DND-41 (cell line): ENCODE measurements around the gene LCTL.

ENCODE experiments used
- ATAC-seq: fragments of 200-7000 bp; cut with Tn5 transposase; 3 replicates; pipeline ENCODE4 v1.9.1; 2021; ENCODE audit warnings: low read depth; ENCODE audit not compliant: insufficient read depth
- DNase-seq: peaks from one replicate; pipeline ENCODE4 v3.0.0-alpha.2; 2020
- H2AFZ ChIP-seq: 2 replicates; pipeline ENCODE4 v1.6.0; 2012; ENCODE audit warnings: low read depth, low read length
- H3K27ac ChIP-seq: 2 replicates; pipeline ENCODE4 v1.5.1; 2012; ENCODE audit warnings: low read length, inconsistent platforms
- H3K27me3 ChIP-seq: fragments of 200-600 bp; sonication (generic); 2 replicates; pipeline ENCODE4 v1.6.0; 2012; ENCODE audit warnings: low read length, mild to moderate bottlenecking, inconsistent platforms; ENCODE audit not compliant: insufficient read depth, poor library complexity
- H3K36me3 ChIP-seq: 2 replicates; pipeline ENCODE4 v1.5.1; 2012; ENCODE audit warnings: low read length, inconsistent platforms; ENCODE audit not compliant: insufficient read depth
- H3K4me1 ChIP-seq: 2 replicates; pipeline ENCODE4 v1.5.1; 2012; ENCODE audit warnings: mild to moderate bottlenecking, low read length; ENCODE audit not compliant: insufficient read depth
- H3K4me2 ChIP-seq: 2 replicates; pipeline ENCODE4 v1.6.0; 2012; ENCODE audit warnings: mild to moderate bottlenecking, moderate library complexity, low read length, inconsistent platforms; ENCODE audit not compliant: insufficient read depth
- H3K4me3 ChIP-seq, 2 experiments: fragments of 200-600 bp in 1 of 2; shearing (Covaris generic) in 1 of 2; 2 replicates each; pipeline ENCODE4 v1.5.1; 2012 to 2016; ENCODE audit warnings: inconsistent platforms in 2 of 2, low read length in 2 of 2, mild to moderate bottlenecking in 2 of 2, low read depth in 1 of 2, moderate library complexity in 1 of 2
- H3K79me2 ChIP-seq: 2 replicates; pipeline ENCODE4 v1.6.0; 2012; ENCODE audit warnings: low read length, inconsistent platforms; ENCODE audit not compliant: insufficient read depth
- H3K9ac ChIP-seq: 2 replicates; pipeline ENCODE4 v1.6.0; 2012; ENCODE audit warnings: low read depth, mild to moderate bottlenecking, inconsistent platforms, low read length, moderate library complexity
- H3K9me3 ChIP-seq: 2 replicates; pipeline ENCODE4 v1.5.1; 2012; ENCODE audit warnings: low read length, moderate library complexity, mild to moderate bottlenecking, inconsistent platforms; ENCODE audit not compliant: insufficient read depth, severe bottlenecking
- H4K20me1 ChIP-seq: 2 replicates; pipeline ENCODE4 v1.6.0; 2012; ENCODE audit warnings: low read length; ENCODE audit not compliant: insufficient read depth
- CTCF ChIP-seq: IDR thresholded peaks from 2 replicates; pipeline ENCODE4 v1.5.1; 2012; ENCODE audit warnings: borderline replicate concordance, low read length, moderate library complexity, mild to moderate bottlenecking; ENCODE audit not compliant: poor library complexity, severe bottlenecking; ENCODE audit errors: extremely low read depth
- EZH2 ChIP-seq: IDR thresholded peaks from 3 replicates; pipeline ENCODE4 v1.6.1; 2012; ENCODE audit warnings: borderline replicate concordance, low read depth, mild to moderate bottlenecking, moderate library complexity, low read length, inconsistent platforms; ENCODE audit not compliant: severe bottlenecking

LCTL gene

GRCh38 chr15:66613743-66614142 lies 47.9 kb upstream of the LCTL start:
- TF ChIP-seq EZH2 (no peak), CTCF (no peak)

DNA sequence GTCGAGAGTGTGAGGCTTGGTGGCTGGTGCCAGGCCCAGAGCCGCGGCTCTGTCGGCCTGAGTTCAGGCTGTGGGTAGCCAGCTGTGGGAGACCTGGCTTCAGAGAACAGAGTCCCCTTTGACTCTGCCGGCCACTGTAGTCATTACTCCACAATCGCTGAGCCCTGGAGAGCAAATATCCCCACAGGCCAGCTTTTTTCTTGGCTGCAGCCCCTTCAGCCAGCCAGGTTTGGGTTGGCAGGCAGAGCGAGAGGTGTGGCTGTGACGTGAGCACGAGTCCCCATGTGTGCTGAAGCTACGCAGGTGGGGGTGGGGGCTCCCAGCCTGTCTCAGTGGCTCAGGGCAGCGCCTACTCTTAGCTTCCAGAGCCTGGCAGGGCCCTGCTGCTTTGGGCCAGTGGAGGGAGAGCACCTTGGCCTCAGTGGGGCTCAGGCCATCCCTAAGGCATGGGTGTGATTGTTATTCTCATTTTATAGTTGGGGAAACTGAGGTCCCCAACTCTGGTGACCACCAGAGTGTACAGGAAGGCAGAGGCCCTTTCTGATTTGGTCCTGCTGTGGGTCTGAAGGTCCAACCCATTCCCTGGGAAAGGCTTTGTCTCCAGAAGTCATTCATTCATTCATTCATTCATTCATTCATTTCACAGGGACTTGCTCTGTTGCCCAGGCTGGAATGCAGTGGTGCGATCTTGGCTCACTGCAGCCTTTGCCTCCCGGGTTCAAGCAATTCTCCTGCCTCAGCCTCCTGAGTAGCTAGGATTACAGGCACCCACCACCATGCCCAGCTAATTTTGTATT lies 45.7 kb upstream of the LCTL start:
- no peak for ATAC-seq

More at GRCh38 chr15:66613743-66614142, 47.9 kb upstream of the LCTL start:
- Histone ChIP-seq H3K4me3 (no peak overlapping the region), H3K79me2 (no peaks in the 10 kb centered on the region), H3K27ac (no peak overlapping the region), H3K27me3 (no peaks in the 10 kb centered on the region), H4K20me1 (no peaks in the 10 kb centered on the region), H3K4me2 (no peak overlapping the region), H3K36me3 (no peaks in the 10 kb centered on the region), H3K4me1 (no peaks in the 10 kb centered on the region), H3K9me3 (no peaks in the 10 kb centered on the region), H3K9ac (no peak overlapping the region), H2AFZ (no peak overlapping the region)
- no peak for ATAC-seq
- DNase-seq: no peak

DNA sequence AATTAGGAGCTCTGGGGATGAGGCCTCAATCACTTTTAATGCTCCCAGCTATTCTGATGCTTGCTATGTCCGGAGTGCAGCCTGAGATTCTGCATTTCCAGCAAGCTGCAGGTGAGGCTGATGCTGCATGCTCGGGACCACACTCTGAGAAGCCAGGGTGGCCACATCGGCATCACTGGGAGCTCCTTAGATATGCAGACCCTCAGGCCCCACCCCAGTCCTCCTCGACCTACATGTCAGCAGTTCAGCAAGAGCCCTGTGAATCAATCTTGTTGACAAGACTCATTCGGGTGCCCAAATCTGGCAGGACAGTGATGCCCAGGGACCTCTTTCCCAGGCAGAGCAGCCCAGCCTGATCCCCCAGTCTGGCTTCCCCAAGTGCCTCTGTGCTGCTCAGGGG lies 44.1 kb upstream of the LCTL start:
- no peak for DNase-seq
- no peak for ATAC-seq
- no peak overlapping the region for H2AFZ ChIP-seq

More for the DNA sequence above, 45.7 kb upstream of the LCTL start:
- H4K20me1 ChIP-seq: no peaks in the 10 kb centered on the region
- no peaks in the 10 kb centered on the region for H3K79me2 ChIP-seq
- no peaks in the 10 kb centered on the region for H3K27me3 ChIP-seq
- no peak overlapping the region for H2AFZ ChIP-seq
- no peak for TF ChIP-seq EZH2
- TF ChIP-seq CTCF: no peak
- no peak overlapping the region for H3K27ac ChIP-seq
- H3K4me1 ChIP-seq: no peaks in the 10 kb centered on the region
- H3K9me3 ChIP-seq: no peaks in the 10 kb centered on the region
- no peaks in the 10 kb centered on the region for H3K36me3 ChIP-seq
- no peak overlapping the region for H3K4me2 ChIP-seq
- H3K9ac ChIP-seq: no peak overlapping the region
- DNase-seq: no peak
- H3K4me3 ChIP-seq: no peak overlapping the region

More for the DNA sequence above, 44.1 kb upstream of the LCTL start:
- Histone ChIP-seq H3K9me3 (no peaks in the 10 kb centered on the region), H3K9ac (no peak overlapping the region), H3K4me3 (no peak overlapping the region), H4K20me1 (no peaks in the 10 kb centered on the region), H3K27ac (no peak overlapping the region), H3K4me1 (no peaks in the 10 kb centered on the region), H3K27me3 (no peaks in the 10 kb centered on the region), H3K79me2 (no peaks in the 10 kb centered on the region), H3K4me2 (no peak overlapping the region), H3K36me3 (no peaks in the 10 kb centered on the region)
- TF ChIP-seq EZH2 (no peak), CTCF (no peak)
